Activated CD4-positive, alpha-beta T cell treated with anti-CD3 and anti-CD28 coated beads for 4 hours (primary cell): ENCODE data around the gene LGALSL.

ENCODE experiments used
- DNase-seq, 2 donors: peaks; one replicate each; pipeline ENCODE4 v3.0.0-alpha.2; 2020

Gene LGALSL

GRCh38 chr2:64474121-64474571 lies 20.2 kb downstream of the LGALSL start:
- DNase-seq: no peak

DNA sequence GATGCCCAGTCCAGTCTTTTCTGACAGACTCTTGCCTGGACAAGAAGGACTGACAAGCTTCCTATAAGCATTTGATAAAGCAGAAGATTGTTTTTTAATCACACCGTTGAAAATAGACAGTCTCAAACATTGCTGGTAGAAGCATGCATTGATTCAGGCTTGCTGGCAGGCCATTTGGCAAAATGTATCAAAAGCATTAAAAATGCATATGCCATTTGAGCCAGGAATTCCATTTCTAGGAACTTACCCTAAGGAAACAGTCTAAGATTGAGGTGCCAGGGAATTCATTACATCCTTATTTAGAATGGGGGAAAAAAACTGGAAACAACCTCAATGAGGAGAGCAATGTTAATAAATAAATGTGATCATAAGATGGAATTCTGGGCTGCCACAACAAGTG lies 20.7 kb downstream of the LGALSL start:
- no peak for DNase-seq

- DNase-seq: no peak
These were observed 23.1 kb downstream of the LGALSL start for GRCh38 chr2:64477037-64477436.

DNA sequence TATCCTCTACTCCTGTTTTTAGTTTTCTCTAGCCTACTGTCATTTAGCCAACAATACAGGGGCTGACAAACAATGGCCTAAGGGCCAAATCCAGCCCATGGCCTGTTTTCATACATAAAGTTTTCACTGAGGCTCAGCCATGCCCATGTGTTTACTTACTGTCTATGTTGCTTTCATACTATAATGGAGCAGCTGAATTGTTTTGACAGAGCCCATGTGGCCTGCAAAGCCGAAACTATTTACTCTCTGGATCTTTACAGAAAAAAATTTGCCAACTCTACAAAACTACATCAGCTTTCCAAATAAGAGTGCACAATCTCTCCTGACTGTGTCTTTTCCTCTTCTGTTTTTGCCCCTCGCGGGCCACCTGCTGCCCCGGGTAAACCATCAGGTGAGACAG lies 24.0 kb downstream of the LGALSL start:
- DNase-seq: no peak

DNA sequence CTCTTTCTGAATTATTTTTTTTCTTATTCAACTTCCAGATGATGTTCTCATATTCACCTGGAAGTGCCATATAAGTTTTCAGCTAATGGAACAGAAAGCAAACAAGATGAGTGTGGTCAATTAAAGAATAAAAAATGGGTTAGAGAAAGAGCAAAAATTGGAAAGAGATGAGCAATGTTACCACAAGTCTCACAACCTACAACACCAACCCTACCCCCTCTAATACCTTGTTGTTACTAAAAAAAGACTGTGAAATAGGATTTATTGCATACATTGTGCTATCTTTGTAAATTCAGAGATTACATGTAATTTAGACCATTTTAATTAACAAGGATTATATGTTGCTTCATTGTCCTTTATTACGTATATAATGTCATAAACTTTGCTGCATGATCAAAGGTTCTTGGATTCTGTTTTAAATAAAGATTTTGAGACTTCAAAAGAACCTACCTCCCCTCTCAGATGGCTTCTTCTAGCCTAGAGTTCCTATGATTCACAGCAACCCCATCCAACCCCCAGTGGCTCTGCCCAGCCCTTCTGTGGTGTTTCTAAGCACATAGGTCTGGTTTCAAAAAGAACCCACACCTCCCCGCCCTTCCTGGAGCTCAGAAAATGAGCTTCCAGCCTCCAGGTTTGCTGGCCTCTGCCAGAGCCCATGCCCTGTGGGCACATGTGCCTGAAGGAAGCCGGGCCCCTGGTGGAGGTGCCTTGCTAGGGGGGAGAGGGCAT lies 24.7 kb downstream of the LGALSL start:
- no peak for DNase-seq

DNA sequence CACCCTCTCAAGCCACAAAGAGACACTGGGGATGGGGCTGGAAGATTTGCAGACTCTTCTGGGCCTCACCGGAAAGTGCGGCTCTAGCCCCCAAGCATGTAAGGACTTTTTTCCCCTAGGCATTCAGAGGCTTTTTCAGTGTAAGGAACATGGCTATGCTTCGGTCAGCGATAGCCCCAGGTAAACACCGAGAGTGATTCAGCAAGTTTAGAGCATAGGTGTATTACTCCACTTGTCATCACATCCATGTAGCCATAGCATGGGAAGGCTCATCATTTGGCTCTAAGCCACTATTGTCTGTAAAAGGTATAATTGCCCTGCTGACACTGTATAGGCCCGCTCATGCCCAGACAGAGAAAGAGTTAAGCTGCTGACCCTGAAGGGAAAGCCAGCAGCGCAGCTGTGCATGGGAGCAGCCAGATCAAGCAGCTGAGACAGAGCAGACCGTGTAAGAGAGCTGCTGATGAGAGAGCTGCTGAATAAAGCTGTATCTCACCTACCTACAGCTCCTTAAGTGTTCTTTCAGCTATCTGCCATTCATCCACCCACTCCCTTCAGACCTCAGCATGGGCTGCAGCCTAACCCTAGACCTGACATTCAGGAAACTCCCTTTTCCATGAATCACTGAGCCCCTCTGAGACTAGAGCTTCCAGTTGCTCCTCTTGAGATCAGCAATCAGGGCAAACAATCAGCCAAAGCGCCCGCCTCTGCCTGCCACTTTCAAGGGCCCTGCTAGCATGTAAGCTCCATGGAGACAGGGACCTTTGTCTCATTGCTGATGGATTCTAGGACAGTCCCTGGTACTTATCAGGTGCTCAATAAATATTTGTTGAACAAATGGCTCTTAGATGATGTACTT lies 25.5 kb downstream of the LGALSL start:
- no peak for DNase-seq

- DNase-seq: no peak
These were observed 27.7 kb downstream of the LGALSL start for GRCh38 chr2:64481665-64482064.

DNA sequence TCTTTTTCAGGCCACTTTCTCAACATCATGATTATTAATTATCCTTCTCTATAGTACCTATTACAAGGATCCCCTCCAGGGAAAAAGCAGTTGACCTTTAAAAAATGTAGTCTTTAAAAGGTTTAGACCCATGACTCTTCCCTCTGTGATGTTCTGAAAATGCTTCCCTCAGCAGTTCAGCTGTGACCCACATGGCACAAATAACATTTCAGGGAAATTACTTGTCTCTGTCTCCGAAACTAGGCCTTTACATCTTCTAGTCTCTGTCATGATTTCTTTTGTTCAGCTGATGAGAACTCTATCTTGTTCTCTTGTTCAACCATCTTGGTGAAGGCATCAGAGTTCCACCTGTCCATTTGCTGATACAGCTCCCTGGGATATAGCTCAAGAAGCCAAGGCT lies 28.3 kb downstream of the LGALSL start:
- DNase-seq: no peak

- no peak for DNase-seq
These were observed 29.0 kb downstream of the LGALSL start for GRCh38 chr2:64482765-64483504.

- no peak for DNase-seq
These were observed 31.4 kb downstream of the LGALSL start for GRCh38 chr2:64485331-64485730.

GRCh38 chr2:64485961-64486360 lies 32.0 kb downstream of the LGALSL start:
- no peak for DNase-seq

DNA sequence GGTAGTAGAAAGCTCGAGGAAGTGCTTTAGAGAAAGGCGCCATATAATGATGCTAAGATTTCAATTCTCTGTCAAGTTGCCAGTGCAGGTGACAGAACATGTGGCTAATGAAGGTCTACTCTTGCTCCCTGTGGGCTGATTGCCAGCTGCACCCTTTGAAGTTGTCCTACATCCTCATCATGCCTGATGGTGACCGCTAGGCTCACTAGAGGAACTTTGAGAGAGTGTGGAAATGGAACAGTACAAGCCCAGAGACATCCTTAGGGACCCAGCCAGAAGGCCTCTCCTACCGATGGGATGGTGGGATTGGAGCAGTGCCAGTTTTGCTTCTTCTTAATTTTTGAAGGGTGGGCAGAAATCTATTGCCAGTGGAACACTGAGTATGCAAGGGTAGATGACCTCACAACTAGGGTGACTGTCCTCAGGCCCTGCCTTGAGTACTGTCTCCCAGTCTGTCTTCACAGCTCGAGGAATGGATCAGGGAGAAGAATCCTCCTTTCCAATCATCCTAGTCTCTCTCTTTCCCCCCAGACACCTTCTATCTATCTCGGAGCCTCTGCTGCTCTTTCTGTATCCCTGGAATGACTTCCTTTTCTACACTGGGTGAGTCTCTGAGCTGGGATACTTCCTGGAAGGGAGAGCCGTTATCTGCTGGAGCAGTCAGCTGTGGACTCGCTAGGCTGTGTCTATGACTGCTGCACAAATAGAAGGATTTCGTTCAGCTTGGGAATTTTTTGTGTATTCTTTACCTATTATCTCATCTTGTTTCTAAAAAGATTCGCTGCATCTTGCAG lies 33.5 kb downstream of the LGALSL start:
- no peak for DNase-seq

- peak; percentile 68 to 87 for DNase-seq
These were observed 34.4 kb downstream of the LGALSL start for GRCh38 chr2:64488050-64488974.

GRCh38 chr2:64489081-64489751 lies 35.3 kb downstream of the LGALSL start:
- DNase-seq: no peak

DNA sequence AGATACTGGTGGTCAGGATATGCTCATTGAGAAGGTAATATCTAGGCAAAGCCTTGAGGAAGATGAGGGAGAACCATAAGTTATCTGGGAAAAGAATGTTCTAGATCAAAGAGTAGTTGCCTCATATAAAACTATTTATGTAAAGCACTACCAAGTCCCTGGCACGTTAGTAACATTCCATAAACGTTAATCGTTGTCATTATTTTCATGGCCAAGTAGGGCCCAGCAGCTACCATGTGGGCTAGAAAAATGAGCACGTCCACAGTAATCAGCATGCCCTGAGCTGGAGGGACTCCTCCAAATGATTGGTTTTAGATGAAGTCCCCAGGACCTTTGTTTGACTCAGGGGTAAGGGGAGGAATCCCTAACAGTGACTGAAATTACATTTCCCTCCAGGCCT lies 37.5 kb downstream of the LGALSL start:
- no peak for DNase-seq

- no peak for DNase-seq
These were observed 38.3 kb downstream of the LGALSL start for GRCh38 chr2:64492272-64492671.

DNA sequence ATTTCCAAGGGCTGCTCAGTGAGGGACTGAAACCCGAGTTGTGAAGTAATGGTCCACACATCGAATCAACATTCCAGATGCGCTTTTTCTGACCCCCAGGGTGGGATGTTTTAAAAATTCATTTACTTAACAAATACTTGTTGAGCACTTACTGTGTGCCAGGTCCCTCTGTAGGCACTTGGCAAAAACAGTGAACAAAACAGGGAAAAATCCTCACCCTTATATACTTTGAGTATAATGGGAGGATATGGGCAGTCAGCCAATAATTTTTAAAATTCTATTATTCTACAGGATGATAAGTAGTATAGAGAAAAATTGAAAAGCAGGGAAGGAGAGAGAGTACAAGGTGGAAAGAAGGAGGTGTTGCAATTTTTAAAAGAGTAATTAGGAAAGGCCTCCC lies 38.9 kb downstream of the LGALSL start:
- DNase-seq: no peak

DNA sequence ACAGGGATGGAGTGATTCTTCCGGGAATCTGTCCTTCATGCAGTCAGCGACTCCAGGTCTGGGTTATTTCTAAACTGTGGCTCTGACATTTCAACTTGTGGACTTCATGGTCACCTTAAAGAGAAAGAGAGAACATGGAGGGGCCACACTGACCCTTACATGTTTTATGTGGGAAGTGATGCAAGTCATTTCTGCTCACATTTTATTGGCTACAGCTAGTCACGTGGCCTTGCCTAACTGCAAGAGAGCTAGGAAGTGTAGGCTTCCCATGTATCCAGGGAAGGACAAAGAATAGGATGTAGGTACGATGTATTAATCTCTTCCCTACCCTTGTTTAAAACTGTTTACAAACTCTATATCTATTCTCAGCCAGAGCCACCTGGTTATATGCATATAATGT lies 39.8 kb downstream of the LGALSL start:
- no peak for DNase-seq

DNA sequence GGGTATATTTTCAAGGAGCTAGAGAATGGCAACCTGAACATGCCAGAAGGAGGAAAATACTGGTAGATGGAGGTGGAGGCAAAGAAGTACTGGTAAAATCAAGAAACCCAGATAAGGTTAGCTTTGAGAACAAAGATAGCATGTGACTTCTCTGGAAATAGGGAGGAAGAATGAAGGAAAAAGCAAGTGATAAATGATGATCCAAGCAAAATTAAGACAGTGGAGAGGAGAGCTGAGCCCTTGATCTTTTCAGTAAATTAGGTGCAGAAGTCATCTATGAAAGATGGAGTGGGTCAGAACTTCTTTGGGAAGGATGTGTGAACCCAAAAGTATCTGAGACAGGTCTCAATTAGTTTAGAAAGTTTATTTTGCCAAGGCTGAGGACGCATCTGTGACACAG lies 44.5 kb downstream of the LGALSL start:
- no peak for DNase-seq

DNA sequence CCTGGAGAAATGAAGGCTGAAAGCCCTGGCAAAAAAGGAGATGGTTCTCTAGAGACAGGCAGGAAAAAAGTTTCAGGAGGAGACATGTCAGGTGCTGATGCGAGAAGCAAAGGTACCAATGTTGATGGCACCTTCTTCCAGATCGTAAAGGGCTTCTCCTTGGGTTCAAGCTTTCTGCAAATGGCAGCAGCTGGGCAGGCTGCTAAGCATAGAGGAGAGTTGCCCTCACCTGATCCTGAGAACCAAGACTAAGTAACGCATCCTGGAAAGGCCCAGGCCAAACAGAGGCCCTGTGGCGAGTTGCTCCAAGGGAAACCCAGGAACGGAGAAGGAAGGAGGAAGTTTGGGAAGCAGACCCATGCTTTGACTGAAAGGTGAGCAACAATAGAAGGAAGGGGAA lies 46.6 kb downstream of the LGALSL start:
- DNase-seq: no peak

DNA sequence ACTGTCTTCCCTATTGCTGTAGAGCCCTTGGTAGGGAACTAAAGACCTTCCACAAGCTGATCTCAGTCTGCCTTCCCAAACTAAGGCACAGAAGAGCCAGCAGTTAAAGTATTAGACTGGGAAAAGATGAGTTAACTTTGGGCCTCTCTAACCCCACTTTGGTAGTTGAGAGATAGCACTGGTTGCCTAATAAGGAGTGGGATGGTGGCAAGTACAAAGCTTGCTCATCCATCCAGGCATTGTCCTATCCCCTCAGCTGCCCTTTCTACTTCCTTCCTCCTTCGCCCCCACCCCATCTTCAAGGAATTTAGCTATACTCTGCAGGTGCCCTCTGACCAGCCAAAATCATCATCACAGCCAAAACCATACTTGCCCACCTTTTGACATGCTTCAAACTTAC lies 48.0 kb downstream of the LGALSL start:
- DNase-seq: no peak
